ENCODE data around the gene ZMIZ1. TPM values are rescaled to one million over a fixed set of nuclear protein-coding genes. Genes with fewer than 3 reads are reported as not detected.
A peak's percentile ranks its signal among the peaks of the same experiment; 100 is the strongest.

Gene ZMIZ1
- total RNA-seq, 1 donor from 2014 or later, result 85.2 TPM

DNA sequence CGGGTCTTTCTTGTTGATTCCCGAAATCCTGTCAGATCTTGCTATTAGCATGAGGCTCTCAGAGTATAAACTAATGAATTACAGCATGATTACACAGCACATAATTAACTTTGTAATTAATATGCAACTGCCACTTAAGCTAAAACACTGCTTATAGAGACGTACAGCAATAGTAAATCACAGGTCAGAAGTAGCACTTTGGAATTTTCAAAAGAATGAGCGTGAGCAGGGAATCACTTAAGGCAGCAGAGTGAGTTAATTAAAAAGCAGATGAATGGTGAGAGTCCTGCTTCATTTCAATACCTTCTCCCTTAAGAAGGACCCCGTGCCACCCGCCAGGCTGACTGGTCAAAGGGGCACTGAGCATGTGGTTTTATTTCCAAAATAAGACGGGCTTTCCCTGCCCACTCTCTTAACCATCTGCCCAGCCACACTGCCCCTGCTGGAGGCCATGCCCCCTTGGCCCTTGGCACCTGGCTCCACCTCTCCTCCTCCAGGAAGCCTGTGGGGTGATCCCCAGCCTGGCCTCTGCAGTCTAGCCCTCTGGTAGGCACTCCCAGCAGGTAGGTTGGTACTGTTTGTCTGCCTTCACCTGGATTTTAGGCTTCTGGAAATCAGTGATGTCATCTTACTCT, 117.8 kb downstream of the ZMIZ1 start:
- Mint-ChIP-seq H3K27me3 (no peaks in the 10 kb centered on the region), H3K36me3 (ENCODE audit: insufficient read depth) (no peaks in the 10 kb centered on the region), H3K4me1 (ENCODE audit: low read depth) (peaks cover 40% of the 10 kb centered on the region), H3K27ac (peak overlapping the region; percentile 79), H3K4me3 (ENCODE audit: low read depth) (no peak overlapping the region), H3K9me3 (ENCODE audit: low read depth) (no peaks in the 10 kb centered on the region)
- TF ChIP-seq, protein P1, sequence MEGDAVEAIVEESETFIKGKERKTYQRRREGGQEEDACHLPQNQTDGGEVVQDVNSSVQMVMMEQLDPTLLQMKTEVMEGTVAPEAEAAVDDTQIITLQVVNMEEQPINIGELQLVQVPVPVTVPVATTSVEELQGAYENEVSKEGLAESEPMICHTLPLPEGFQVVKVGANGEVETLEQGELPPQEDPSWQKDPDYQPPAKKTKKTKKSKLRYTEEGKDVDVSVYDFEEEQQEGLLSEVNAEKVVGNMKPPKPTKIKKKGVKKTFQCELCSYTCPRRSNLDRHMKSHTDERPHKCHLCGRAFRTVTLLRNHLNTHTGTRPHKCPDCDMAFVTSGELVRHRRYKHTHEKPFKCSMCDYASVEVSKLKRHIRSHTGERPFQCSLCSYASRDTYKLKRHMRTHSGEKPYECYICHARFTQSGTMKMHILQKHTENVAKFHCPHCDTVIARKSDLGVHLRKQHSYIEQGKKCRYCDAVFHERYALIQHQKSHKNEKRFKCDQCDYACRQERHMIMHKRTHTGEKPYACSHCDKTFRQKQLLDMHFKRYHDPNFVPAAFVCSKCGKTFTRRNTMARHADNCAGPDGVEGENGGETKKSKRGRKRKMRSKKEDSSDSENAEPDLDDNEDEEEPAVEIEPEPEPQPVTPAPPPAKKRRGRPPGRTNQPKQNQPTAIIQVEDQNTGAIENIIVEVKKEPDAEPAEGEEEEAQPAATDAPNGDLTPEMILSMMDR (IDR thresholded peaks at IDR 0.05; ENCODE audit: unreplicated experiment), result no peak
- no peak for DNase-seq (ENCODE audit: low spot score, unreplicated experiment)

DNA sequence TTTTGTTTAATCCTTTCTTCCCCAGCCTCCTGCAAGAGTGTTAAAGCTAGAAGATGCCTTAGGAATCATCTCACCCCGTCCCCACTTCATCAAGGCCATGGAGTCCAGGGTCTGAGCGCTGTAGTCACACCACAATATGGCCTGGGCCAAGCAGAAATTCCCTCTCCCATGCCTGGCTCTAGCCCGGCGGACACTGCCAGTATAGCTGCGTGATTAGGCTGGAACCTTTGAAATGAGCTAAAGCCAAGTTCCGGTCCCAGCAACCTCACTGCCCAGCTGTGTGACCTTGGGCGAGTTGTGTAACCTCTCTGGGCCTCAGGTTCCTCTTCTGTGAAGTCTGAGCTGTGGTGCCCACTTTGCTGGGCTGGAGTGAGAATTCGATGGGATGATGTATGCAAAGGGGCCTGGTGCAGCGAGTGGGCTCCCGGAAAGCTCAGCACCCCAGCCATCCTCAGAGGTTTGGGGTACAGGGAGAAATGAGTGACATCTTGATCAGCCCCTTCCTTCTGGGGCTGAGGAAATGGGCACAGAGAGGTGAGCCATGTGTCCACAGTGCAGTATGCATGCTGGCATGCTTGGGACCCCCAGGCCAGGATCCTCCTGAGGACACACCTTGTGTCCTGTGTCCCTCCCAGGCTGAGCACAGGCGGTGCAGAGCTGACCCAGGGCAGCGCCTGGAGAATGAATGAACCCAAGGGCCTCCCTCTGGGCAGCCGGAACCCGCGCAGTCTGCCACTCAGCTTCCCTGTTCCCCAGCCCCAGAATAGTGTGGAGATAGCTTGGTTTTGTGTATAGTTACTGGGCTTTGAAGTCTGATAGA, 118.6 kb downstream of the ZMIZ1 start:
- H3K4me3 Mint-ChIP-seq (ENCODE audit: low read depth), result no peak overlapping the region
- no peaks in the 10 kb centered on the region for H3K27me3 Mint-ChIP-seq
- no peaks in the 10 kb centered on the region for H3K36me3 Mint-ChIP-seq (ENCODE audit: insufficient read depth)
- TF ChIP-seq, protein P1 (IDR thresholded peaks at IDR 0.05; ENCODE audit: unreplicated experiment), result no peak
- peaks cover 39% of the 10 kb centered on the region for H3K4me1 Mint-ChIP-seq (ENCODE audit: low read depth)
- no peak for DNase-seq (ENCODE audit: low spot score, unreplicated experiment)
- no peaks in the 10 kb centered on the region for H3K9me3 Mint-ChIP-seq (ENCODE audit: low read depth)
- H3K27ac Mint-ChIP-seq, result peak overlapping the region; percentile 79

DNA sequence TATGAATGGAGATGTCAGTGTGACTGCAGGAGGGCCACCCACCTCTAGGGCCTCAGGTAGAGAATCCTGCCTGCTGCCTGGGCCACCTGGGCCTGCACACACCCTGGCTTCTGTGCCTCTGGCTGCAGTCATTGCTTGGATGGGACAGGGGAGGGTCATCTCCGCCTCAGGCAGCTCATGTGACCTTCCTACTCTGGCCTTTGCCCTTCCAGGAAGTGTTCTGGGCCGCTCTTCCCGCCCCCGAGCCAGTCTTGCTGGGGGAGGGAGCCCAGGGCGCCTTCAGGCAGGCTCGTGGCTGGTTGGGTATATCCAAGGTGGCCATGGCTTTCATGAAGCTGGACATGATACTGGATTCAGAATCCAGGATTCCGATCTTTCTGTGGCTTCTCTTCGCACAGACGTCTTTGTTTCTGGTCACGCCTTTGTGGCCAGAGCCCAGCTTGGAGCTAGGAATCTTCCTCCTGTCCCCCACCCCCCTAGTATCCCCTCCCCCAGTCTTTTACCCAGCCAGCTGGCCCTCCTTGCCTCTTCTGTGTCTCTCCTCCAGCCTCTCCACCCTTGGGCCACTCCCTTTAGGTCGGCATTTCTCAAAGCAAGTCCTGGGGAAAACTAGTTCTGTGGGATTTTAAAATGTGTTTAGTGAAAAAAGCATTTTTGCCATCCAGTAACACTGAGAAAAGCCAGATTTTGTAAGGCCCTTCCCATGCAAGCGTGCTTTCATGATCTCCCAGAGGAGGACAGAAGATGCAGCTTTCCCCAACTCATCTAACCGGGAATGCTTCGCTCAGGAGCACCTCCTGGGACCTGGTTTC, 119.6 kb downstream of the ZMIZ1 start:
- Mint-ChIP-seq H3K27me3 (no peaks in the 10 kb centered on the region), H3K9me3 (ENCODE audit: low read depth) (no peaks in the 10 kb centered on the region)
- DNase-seq (ENCODE audit: low spot score, unreplicated experiment), result no peak

DNA sequence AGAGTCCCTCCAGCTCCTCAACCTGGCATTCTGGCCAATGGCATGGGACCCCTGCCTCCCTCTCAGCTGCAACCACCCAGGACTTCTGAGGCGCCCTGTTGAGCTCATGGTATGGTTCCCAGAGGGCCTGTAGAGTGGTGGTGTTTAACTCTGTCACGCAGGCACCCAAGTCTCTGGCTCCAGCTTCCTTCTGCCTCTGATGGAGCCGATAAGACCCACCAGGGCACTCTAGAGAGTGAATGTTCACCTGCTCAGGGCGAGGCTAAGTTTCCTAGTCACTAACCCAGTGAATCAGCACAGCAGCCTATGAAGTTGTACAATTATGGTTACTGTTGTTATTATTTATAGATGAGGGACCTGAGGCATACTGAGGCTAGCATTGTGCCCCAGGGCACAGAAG, 120.4 kb downstream of the ZMIZ1 start:
- Mint-ChIP-seq H3K36me3 (ENCODE audit: insufficient read depth) (peaks cover 2% of the 10 kb centered on the region), H3K27ac (peak overlapping the region; percentile 13), H3K27me3 (no peaks in the 10 kb centered on the region), H3K4me1 (ENCODE audit: low read depth) (peaks cover 24% of the 10 kb centered on the region), H3K9me3 (ENCODE audit: low read depth) (no peaks in the 10 kb centered on the region), H3K4me3 (ENCODE audit: low read depth) (no peak overlapping the region)
- DNase-seq (ENCODE audit: low spot score, unreplicated experiment), result no peak
- TF ChIP-seq, protein P1 (IDR thresholded peaks at IDR 0.05; ENCODE audit: unreplicated experiment), result no peak

More for the DNA sequence above, 119.6 kb downstream of the ZMIZ1 start:
- Mint-ChIP-seq H3K4me1 (ENCODE audit: low read depth) (peaks cover 31% of the 10 kb centered on the region), H3K4me3 (ENCODE audit: low read depth) (no peak overlapping the region), H3K27ac (peak overlapping the region; percentile 67), H3K36me3 (ENCODE audit: insufficient read depth) (peaks cover 2% of the 10 kb centered on the region)
- TF ChIP-seq, protein P1 (IDR thresholded peaks at IDR 0.05; ENCODE audit: unreplicated experiment), result no peak

DNA sequence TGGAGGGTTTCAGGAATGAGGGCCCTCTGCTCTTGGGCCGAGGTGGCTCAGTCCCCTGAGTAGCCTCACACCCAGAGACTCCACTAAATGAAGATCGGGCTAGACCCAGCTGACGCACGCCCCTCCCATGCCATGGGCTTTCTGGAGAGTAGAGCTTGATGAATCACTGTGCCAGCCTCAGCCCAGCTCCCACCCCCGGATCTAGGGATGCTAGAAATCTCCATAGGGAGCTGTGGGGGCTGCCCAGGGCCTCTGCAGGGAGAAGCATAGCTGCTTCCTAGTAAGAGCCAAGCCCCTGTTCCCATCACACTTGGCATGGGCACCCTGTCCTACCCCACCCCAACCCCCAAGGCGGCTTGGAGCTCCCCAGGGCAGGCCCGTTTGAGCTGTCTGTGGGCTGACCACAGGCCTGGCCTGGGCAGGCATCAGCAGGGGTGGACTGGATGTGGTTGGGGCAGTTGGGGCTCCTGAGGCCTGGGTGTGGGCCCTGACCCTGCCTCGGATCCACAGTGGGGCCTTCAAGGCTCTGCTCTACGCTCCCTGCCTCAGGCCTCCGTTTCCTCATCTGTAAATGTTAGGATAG, 121.2 kb downstream of the ZMIZ1 start:
- no peaks in the 10 kb centered on the region for H3K27me3 Mint-ChIP-seq
- no peak for DNase-seq (ENCODE audit: low spot score, unreplicated experiment)
- peaks cover 2% of the 10 kb centered on the region for H3K36me3 Mint-ChIP-seq (ENCODE audit: insufficient read depth)
- no peak overlapping the region for H3K27ac Mint-ChIP-seq
- no peak overlapping the region for H3K4me3 Mint-ChIP-seq (ENCODE audit: low read depth)
- peaks cover 21% of the 10 kb centered on the region for H3K4me1 Mint-ChIP-seq (ENCODE audit: low read depth)
- TF ChIP-seq, protein P1 (IDR thresholded peaks at IDR 0.05; ENCODE audit: unreplicated experiment), result no peak
- no peaks in the 10 kb centered on the region for H3K9me3 Mint-ChIP-seq (ENCODE audit: low read depth)
